Vagina (tissue), 2 donors: ENCODE measurements around the gene ROGDI. TPM values are rescaled to one million over a fixed set of nuclear protein-coding genes. Genes with fewer than 3 reads are reported as not detected.
A peak's percentile ranks its signal among the peaks of the same experiment; 100 is the strongest.

ENCODE experiments used
- DNase-seq, 2 donors: peaks; one replicate each; pipeline ENCODE4 v3.0.0-alpha.2; 2017; ENCODE audit errors: extremely low spot score in 2 of 2
- H3K27ac ChIP-seq: fragments of 200-600 bp; sonication (generic); one replicate; pipeline ENCODE4 v1.5.1; 2019
- H3K27me3 ChIP-seq: fragments of 200-600 bp; sonication (generic); one replicate; pipeline ENCODE4 v1.5.1; 2019
- H3K36me3 ChIP-seq, 2 donors: fragments of 200-600 bp; sonication (generic); one replicate each; pipeline ENCODE4 v1.5.1; 2017 to 2019
- H3K4me1 ChIP-seq: fragments of 200-600 bp; sonication (generic); one replicate; pipeline ENCODE4 v1.5.1; 2019
- H3K4me3 ChIP-seq, 2 donors: fragments of 200-600 bp; sonication (generic); 1 replicate in 1 of 2; 2 replicates in 1 of 2; pipeline ENCODE4 v1.5.1; 2016 to 2019
- H3K9me3 ChIP-seq: fragments of 200-600 bp; sonication (generic); one replicate; pipeline ENCODE4 v1.5.1; 2019
- CTCF ChIP-seq, 3 experiments: fragments of 450-650 bp in 2 of 3; fragments of 200-600 bp in 1 of 3; sonication (generic) in 1 of 3; IDR thresholded peaks; one replicate each; pipeline ENCODE4 v1.5.1; 2017 to 2019; ENCODE audit warnings: antibody characterized with exemption in 3 of 3, mild to moderate bottlenecking in 2 of 3, moderate library complexity in 2 of 3
- POLR2A ChIP-seq, 2 donors: fragments of 450-650 bp; IDR thresholded peaks; one replicate each; pipeline ENCODE4 v1.6.1; 2017; ENCODE audit warnings: antibody characterized with exemption in 2 of 2, mild to moderate bottlenecking in 2 of 2, moderate library complexity in 2 of 2
- POLR2AphosphoS5 ChIP-seq, 2 donors: sonication (generic); formaldehyde crosslinking; IDR thresholded peaks; one replicate each; pipeline ENCODE4 v1.9.0; 2017; ENCODE audit warnings: antibody characterized with exemption in 2 of 2, mild to moderate bottlenecking in 2 of 2, low read depth in 1 of 2; ENCODE audit not compliant: insufficient read depth in 1 of 2
- intact Hi-C: fragments of 100-400 bp; cut with DNase I; formaldehyde crosslinking; loops from one replicate; pipeline ENCODE4 v1.15.1; 2023
- total RNA-seq: library from RNA; depleted of rRNA; stranded (reverse); fragments of >200 nt; gene quantifications from one replicate; pipeline ENCODE4 v1.2.3, GENCODE V29; 2016

ROGDI gene
- 14.0 TPM for total RNA-seq

- peaks cover 0 to 28% of the 10 kb centered on the region in 2 donors for H3K36me3 ChIP-seq
- H3K4me1 ChIP-seq: peaks cover 30% of the 10 kb centered on the region
- no peaks in the 10 kb centered on the region for H3K9me3 ChIP-seq
- DNase-seq: no peak
- H3K27me3 ChIP-seq: no peaks in the 10 kb centered on the region
- H3K4me3 ChIP-seq: peak within 1 kb of the TSS; percentile 68 to 96
- no peak for TF ChIP-seq POLR2A (IDR thresholded peaks at IDR 0.05)
- TF ChIP-seq CTCF (IDR thresholded peaks at IDR 0.05): no peak
- TF ChIP-seq POLR2AphosphoS5 (IDR thresholded peaks at IDR 0.05; ENCODE audit: insufficient read depth in 1 of 2, low read depth in 1 of 2): peak; percentile 12 to 57
- peak within 1 kb of the TSS; percentile 83 for H3K27ac ChIP-seq
- intact Hi-C loops: no loop called here
Observed at GRCh38 chr16:4801962-4802658, at the start of gene ROGDI. TSS of gene ROGDI (minus strand) at chr16:4802633. CDS start at chr16:4802571, 62 bp downstream.

GRCh38 chr16:4850211-4850610 lies 47.8 kb upstream of the ROGDI start:
- DNase-seq: no peak

GRCh38 chr16:4847774-4848587 lies 45.5 kb upstream of the ROGDI start:
- TF ChIP-seq POLR2AphosphoS5 (IDR thresholded peaks at IDR 0.05; ENCODE audit: insufficient read depth in 1 of 2, low read depth in 1 of 2): no peak
- no peak for TF ChIP-seq CTCF (IDR thresholded peaks at IDR 0.05)
- TF ChIP-seq POLR2A (IDR thresholded peaks at IDR 0.05): no peak
- intact Hi-C loops: loop anchor here (2.0 kb wide), 1 partner anchor 109 kb away; no protein-coding TSS in a partner anchor
- Histone ChIP-seq H3K4me1 (peaks cover 65% of the 10 kb centered on the region), H3K27ac (peak overlapping the region; percentile 81), H3K36me3 (peaks cover 0 to 21% of the 10 kb centered on the region in 2 donors), H3K9me3 (no peaks in the 10 kb centered on the region), H3K27me3 (no peaks in the 10 kb centered on the region), H3K4me3 (peak overlapping the region; percentile 68 to 70)
- peak in 1 of 2 donors; percentile 87 for DNase-seq

More at GRCh38 chr16:4850211-4850610, 47.8 kb upstream of the ROGDI start:
- H3K4me3 ChIP-seq: no peak overlapping the region
- intact Hi-C loops: no loop called here
- H3K27ac ChIP-seq: no peak overlapping the region
- H3K4me1 ChIP-seq: peaks cover 61% of the 10 kb centered on the region
- H3K36me3 ChIP-seq: peaks cover 0 to 12% of the 10 kb centered on the region in 2 donors
- H3K9me3 ChIP-seq: no peaks in the 10 kb centered on the region
- no peaks in the 10 kb centered on the region for H3K27me3 ChIP-seq
- TF ChIP-seq CTCF (IDR thresholded peaks at IDR 0.05) (no peak), POLR2A (IDR thresholded peaks at IDR 0.05) (no peak), POLR2AphosphoS5 (IDR thresholded peaks at IDR 0.05; ENCODE audit: insufficient read depth in 1 of 2, low read depth in 1 of 2) (no peak)

GRCh38 chr16:4846901-4847773 lies 44.7 kb upstream of the ROGDI start, which contains the start of the genes GLYR1 and UBN1:
TSS of gene GLYR1 (minus strand) at chr16:4847288. CDS start at chr16:4847265, 23 bp downstream.
TSS of gene UBN1 (plus strand) at chr16:4847481. CDS start at chr16:4852918, 5,437 bp downstream.
- Histone ChIP-seq H3K27me3 (no peaks in the 10 kb centered on the region), H3K4me1 (peaks cover 56% of the 10 kb centered on the region), H3K4me3 (peak within 1 kb of the TSS; percentile 68 to 70), H3K9me3 (no peaks in the 10 kb centered on the region), H3K27ac (peak within 1 kb of the TSS; percentile 81), H3K36me3 (peaks cover 0 to 30% of the 10 kb centered on the region in 2 donors)
- TF ChIP-seq POLR2AphosphoS5 (IDR thresholded peaks at IDR 0.05; ENCODE audit: insufficient read depth in 1 of 2, low read depth in 1 of 2) (peak; percentile 75 to 87), CTCF (IDR thresholded peaks at IDR 0.05) (no peak), POLR2A (IDR thresholded peaks at IDR 0.05) (peak in 1 of 2 donors; percentile 72)
- intact Hi-C loops: loop anchor here (2.0 kb wide), 1 partner anchor 110 kb away; no protein-coding TSS in a partner anchor
- peak in 1 of 2 donors; percentile 98 for DNase-seq
